Nephron (organoid): ENCODE measurements around the gene COQ5.

Experiments used
- H3K27ac Mint-ChIP-seq, 3 experiments: 2 replicates each; pipeline ENCODE4 v1.8.0; 2020; ENCODE audit warnings: mixed read lengths in 3 of 3, mild to moderate bottlenecking in 2 of 3, moderate library complexity in 1 of 3
- H3K27me3 Mint-ChIP-seq: 2 replicates; pipeline ENCODE4 v1.8.0; 2021; ENCODE audit warnings: low read depth, mild to moderate bottlenecking, moderate library complexity, mixed read lengths
- H3K36me3 Mint-ChIP-seq: 2 replicates; pipeline ENCODE4 v1.8.0; 2020; ENCODE audit warnings: low read depth, mixed read lengths
- H3K4me1 Mint-ChIP-seq: 2 replicates; pipeline ENCODE4 v1.8.0; 2020; ENCODE audit warnings: mixed read lengths
- H3K4me3 Mint-ChIP-seq, 3 experiments: 2 replicates each; pipeline ENCODE4 v1.8.0; 2020; ENCODE audit warnings: mild to moderate bottlenecking in 3 of 3, mixed read lengths in 3 of 3, moderate library complexity in 2 of 3
- H3K9me3 Mint-ChIP-seq: 2 replicates; pipeline ENCODE4 v1.8.0; 2020; ENCODE audit warnings: mixed read lengths
- TF ChIP-seq, protein P1 (sequence below), 3 experiments: fragments of 200-600 bp; sonication (generic); IDR thresholded peaks; one replicate each; pipeline ENCODE4 v1.5.0; 2021; ENCODE audit warnings: antibody characterized with exemption in 3 of 3; ENCODE audit not compliant: unreplicated experiment in 3 of 3

Gene COQ5

DNA sequence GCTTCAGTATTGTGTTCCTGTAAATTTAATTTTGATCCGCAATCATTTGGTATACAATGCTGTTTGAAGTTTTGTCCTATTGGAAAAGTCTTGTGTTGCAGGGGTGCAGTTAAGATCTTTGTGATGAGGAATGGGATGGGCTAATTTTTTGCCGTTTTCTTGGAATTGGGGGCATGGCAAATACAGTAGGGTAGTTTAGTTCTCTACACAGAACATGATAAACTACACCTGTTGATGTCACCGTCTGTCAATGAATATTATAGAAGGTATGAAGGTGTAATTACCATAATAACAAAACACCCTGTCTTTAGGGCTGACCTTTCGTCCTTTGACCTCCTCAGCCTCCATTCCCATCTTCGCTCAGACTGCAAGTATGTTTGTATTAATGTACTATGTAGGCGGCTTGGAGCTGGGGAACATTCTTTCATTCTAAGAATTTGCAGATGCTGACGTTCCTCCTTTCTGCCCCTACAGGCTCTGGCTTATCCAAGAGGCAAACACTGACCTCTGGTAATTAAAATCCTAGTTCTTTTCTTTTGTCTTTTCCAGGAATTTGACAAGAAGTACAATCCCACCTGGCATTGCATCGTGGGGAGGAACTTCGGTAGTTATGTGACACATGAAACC, 31.3 kb downstream of the COQ5 start:
- TF ChIP-seq, protein P1, sequence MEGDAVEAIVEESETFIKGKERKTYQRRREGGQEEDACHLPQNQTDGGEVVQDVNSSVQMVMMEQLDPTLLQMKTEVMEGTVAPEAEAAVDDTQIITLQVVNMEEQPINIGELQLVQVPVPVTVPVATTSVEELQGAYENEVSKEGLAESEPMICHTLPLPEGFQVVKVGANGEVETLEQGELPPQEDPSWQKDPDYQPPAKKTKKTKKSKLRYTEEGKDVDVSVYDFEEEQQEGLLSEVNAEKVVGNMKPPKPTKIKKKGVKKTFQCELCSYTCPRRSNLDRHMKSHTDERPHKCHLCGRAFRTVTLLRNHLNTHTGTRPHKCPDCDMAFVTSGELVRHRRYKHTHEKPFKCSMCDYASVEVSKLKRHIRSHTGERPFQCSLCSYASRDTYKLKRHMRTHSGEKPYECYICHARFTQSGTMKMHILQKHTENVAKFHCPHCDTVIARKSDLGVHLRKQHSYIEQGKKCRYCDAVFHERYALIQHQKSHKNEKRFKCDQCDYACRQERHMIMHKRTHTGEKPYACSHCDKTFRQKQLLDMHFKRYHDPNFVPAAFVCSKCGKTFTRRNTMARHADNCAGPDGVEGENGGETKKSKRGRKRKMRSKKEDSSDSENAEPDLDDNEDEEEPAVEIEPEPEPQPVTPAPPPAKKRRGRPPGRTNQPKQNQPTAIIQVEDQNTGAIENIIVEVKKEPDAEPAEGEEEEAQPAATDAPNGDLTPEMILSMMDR (IDR thresholded peaks at IDR 0.05; ENCODE audit: unreplicated experiment in 3 of 3) = no peak
- no peaks in the 10 kb centered on the region for H3K27me3 Mint-ChIP-seq
- peaks cover 29% of the 10 kb centered on the region for H3K4me1 Mint-ChIP-seq
- H3K4me3 Mint-ChIP-seq = peak overlapping the region; percentile 96 to 100 (median 97)
- peak overlapping the region; percentile 89 to 97 (median 92) for H3K27ac Mint-ChIP-seq
- peaks cover 47% of the 10 kb centered on the region for H3K36me3 Mint-ChIP-seq
- H3K9me3 Mint-ChIP-seq = no peaks in the 10 kb centered on the region

DNA sequence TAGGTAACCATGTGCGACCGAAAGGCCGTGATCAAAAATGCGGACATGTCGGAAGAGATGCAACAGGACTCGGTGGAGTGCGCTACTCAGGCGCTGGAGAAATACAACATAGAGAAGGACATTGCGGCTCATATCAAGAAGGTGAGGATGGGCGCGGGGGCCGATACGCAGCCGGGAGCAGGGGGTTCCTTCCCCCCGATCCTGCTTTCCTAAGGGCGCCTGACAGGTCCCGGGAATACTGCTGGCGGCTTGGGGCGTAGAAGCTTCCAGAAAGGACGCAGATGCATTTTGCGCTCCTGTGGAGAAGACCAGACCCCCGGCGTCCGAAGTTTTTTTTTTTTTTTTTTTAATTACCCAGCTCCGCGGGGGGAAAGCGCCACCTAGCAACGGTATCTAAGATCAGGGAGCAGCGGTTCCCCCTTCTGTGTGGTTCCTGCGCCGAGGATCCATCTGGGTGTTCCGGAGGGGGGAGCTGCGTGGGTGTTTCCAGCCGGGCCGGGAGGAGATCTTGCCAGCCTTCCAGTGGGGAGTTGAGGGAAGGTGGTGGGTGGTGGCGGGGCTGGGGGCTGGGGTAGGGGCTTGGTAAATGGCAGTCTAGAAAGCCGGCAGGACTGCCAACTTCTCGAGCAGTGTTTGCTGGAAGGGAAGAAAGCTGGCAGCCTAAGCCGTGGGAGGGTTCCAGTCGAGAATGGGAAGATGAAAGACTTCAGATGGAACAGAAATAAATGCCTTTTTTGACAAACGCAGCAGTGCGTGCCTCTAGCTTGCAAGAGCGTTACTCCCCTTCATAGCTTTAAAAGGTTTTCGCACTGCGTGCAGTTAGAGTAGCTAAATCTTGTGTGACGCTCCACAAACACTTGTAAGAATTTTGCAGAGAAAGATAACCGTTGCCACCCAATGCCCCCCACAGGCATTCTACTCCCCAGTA, 32.3 kb downstream of the COQ5 start:
- peak overlapping the region; percentile 96 to 100 (median 97) for H3K4me3 Mint-ChIP-seq
- H3K9me3 Mint-ChIP-seq = no peaks in the 10 kb centered on the region
- H3K4me1 Mint-ChIP-seq = peaks cover 29% of the 10 kb centered on the region
- TF ChIP-seq, protein P1 (IDR thresholded peaks at IDR 0.05; ENCODE audit: unreplicated experiment in 3 of 3) = no peak
- H3K36me3 Mint-ChIP-seq = peaks cover 44% of the 10 kb centered on the region
- no peaks in the 10 kb centered on the region for H3K27me3 Mint-ChIP-seq
- peak overlapping the region; percentile 89 to 97 (median 92) for H3K27ac Mint-ChIP-seq

DNA sequence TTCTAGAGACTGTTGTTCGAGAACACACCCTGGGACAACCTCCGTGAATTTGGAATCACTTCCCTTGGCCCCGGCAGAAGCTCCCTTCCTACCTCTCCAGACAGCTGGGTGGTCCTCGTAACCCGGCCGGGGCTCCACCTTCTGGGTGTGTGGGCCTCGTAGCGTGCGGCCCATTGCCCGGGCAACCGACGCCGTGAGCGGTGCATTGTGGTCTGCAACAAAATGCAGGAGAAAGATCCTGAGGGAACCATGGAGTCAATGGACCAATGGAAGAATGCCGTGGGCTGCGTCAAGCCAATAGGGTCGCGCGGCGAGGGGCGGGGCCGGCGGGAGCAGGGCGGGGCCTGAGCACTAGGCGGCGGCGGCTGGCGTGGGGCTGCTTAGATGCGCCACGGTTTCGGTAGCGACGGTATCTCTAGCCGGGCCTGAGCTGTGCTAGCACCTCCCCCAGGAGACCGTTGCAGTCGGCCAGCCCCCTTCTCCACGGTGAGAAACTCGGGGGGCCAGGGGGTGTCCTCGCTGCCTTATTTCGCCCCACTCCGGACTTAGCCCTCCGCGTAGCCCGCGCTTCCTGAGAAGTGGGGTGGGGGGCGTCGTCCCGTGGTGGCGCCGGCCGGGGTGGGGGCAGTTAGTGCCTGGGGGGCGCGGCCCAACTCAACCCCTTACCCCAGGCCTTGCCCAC, 33.1 kb downstream of the COQ5 start, which contains the start of gene DYNLL1:
TSS of gene DYNLL1 (plus strand) at position 383 of the 682 bp plus-strand sequence. CDS start 309 bp downstream, outside the sequence.
- no peaks in the 10 kb centered on the region for H3K9me3 Mint-ChIP-seq

DNA sequence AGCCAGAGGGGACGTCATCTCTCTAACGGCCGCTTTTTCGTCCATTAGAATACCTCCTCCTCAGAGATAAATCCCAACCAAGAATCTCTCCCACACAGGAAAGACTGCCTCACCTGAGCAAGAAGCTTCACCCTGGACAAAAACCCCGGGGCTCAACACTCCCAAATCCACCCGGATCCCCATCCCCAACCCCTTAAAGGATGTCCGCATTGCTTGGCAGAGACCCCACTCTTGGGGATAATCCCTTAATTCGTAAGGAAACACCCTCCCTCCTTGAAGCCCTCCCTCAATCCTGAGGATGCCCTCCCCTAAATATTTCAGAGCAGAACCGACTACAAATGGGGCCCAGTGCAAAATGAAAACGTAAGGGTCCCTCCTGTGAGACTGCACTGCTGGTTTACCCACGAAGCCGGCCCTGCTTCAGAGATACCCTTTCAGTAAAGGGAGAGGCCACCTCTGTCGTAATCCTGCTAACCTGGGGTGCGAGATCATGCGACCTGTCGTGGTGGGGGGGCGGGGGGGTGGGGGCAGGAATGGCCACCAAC, 33.7 kb downstream of the COQ5 start:
- no peaks in the 10 kb centered on the region for H3K27me3 Mint-ChIP-seq
- no peaks in the 10 kb centered on the region for H3K9me3 Mint-ChIP-seq
- TF ChIP-seq, protein P1 (IDR thresholded peaks at IDR 0.05; ENCODE audit: unreplicated experiment in 3 of 3) = no peak
- H3K4me3 Mint-ChIP-seq = peak overlapping the region; percentile 96 to 100 (median 97)
- H3K4me1 Mint-ChIP-seq = peaks cover 36% of the 10 kb centered on the region
- H3K36me3 Mint-ChIP-seq = peaks cover 49% of the 10 kb centered on the region
- peak overlapping the region; percentile 89 to 92 (median 91) for H3K27ac Mint-ChIP-seq

More for the DNA sequence above, 33.1 kb downstream of the COQ5 start, which contains the start of gene DYNLL1:
- Mint-ChIP-seq H3K4me1 (peaks cover 36% of the 10 kb centered on the region), H3K27me3 (no peaks in the 10 kb centered on the region), H3K4me3 (peak within 1 kb of the TSS; percentile 96 to 100 (median 97)), H3K36me3 (peaks cover 50% of the 10 kb centered on the region), H3K27ac (peak within 1 kb of the TSS; percentile 89 to 97 (median 92))
- TF ChIP-seq, protein P1 (IDR thresholded peaks at IDR 0.05; ENCODE audit: unreplicated experiment in 3 of 3) = no peak

DNA sequence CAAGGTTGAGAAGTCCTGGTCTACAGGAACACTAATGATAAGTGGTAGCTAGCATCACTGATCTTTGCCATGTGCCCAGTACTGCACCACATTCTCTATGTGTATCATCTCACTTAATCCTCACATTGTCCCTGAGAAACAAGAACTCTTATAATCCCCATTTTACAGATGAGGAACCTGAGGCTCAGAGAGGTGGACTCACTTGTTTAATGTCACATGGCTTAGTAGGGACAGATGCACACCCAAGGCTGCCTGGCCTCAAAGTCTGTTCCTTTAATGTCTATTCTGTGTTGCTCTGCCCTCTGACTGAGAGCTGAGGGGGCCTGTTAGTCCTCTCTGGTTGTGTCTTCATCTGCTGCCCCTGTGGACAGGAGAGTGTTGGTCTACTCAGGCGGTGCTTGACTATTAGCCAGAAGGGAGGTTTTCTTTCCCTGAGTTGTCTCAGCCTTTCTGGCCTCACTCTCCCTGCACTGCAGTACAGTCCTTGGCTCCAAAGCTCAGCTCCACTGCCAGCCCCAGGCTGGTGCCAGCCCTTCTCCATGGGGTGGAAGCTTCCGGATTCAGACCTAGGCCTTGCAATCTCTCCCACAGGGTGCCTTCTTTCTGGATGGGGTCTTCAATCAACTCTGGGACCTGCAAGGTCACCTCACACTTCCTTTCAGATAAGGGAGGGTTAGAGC, 38.0 kb downstream of the COQ5 start:
- H3K36me3 Mint-ChIP-seq = peaks cover 29% of the 10 kb centered on the region
- TF ChIP-seq, protein P1 (IDR thresholded peaks at IDR 0.05; ENCODE audit: unreplicated experiment in 3 of 3) = no peak
- H3K4me1 Mint-ChIP-seq = peaks cover 41% of the 10 kb centered on the region
- peak overlapping the region in 1 of 3 experiments; percentile 45 for H3K4me3 Mint-ChIP-seq
- no peaks in the 10 kb centered on the region for H3K9me3 Mint-ChIP-seq
- peak overlapping the region in 2 of 3 experiments; percentile 63 to 66 for H3K27ac Mint-ChIP-seq
- no peaks in the 10 kb centered on the region for H3K27me3 Mint-ChIP-seq
